OCI-M2 (cell line): Measurements from ENCODE around the gene HOXD8.
A peak's percentile ranks its signal among the peaks of the same experiment; 100 is the strongest.

ENCODE experiments used
- DNase-seq: peaks from one replicate; lab custom pipeline; 2025; ENCODE audit not compliant: unreplicated experiment; lab: John Stamatoyannopoulos, UW

The HOXD8 gene

GRCh38 chr2:176128982-176129796, at the start of gene HOXD8:
Gene HOXD8 (plus strand): TSS chr2:176129705. CDS start chr2:176130367, 662 bp downstream.
- no peak for DNase-seq

- DNase-seq, result peak; percentile 31
Measured at GRCh38 chr2:176079831-176080539, 49.5 kb upstream of the HOXD8 start.

GRCh38 chr2:176080540-176081375, 48.7 kb upstream of the HOXD8 start:
- DNase-seq, result no peak

GRCh38 chr2:176081376-176081836, 48.1 kb upstream of the HOXD8 start:
- DNase-seq, result no peak

- DNase-seq, result no peak
Measured at GRCh38 chr2:176081837-176082524, 47.5 kb upstream of the HOXD8 start.

GRCh38 chr2:176082525-176082823, 47.0 kb upstream of the HOXD8 start:
- DNase-seq, result no peak

- no peak for DNase-seq
Measured at GRCh38 chr2:176082824-176083751, 46.4 kb upstream of the HOXD8 start.

- DNase-seq, result no peak
Measured at GRCh38 chr2:176083796-176084261, 45.7 kb upstream of the HOXD8 start, which contains the start of gene EVX2. Gene EVX2 (minus strand): TSS chr2:176083962. CDS start chr2:176083776, 186 bp downstream.

GRCh38 chr2:176084611-176085119, 44.8 kb upstream of the HOXD8 start:
- DNase-seq, result no peak

- no peak for DNase-seq
Measured at GRCh38 chr2:176085120-176085788, 44.3 kb upstream of the HOXD8 start.

GRCh38 chr2:176085861-176086771, 43.4 kb upstream of the HOXD8 start:
- no peak for DNase-seq

GRCh38 chr2:176087330-176088047, 42.0 kb upstream of the HOXD8 start:
- no peak for DNase-seq

GRCh38 chr2:176088048-176088936, 41.2 kb upstream of the HOXD8 start:
- no peak for DNase-seq

- DNase-seq, result no peak
Measured at GRCh38 chr2:176088937-176089842, 40.3 kb upstream of the HOXD8 start.

GRCh38 chr2:176089843-176090395, 39.6 kb upstream of the HOXD8 start:
- no peak for DNase-seq
